Activated naive CD4-positive, alpha-beta T cell treated with anti-CD3 and anti-CD28 coated beads, Interleukin-2, amount 10 ng/mL, durations not matched to agents 7 days and 5 days (primary cell): Measurements from ENCODE around the gene ACKR2.
"Not testable (repeated sequence)": the region's sequence is repeated elsewhere in the genome, so short reads cannot be mapped to it uniquely, and the experiment has no call there.

ENCODE experiments used
- CTCF ChIA-PET: fragments of 350-600 bp; sonication (Branson Sonifier 250); formaldehyde crosslinking; loops from one replicate; lab custom pipeline; 2021; ENCODE audit warnings: antibody characterized with exemption; lab: Charles Lee
- DNase-seq: peaks from one replicate; pipeline ENCODE4 v3.0.0-alpha.2; 2020
- H3K27ac Mint-ChIP-seq: one replicate; pipeline ENCODE4 v1.8.0; 2021; ENCODE audit warnings: mild to moderate bottlenecking, moderate library complexity, mixed read lengths
- H3K27me3 Mint-ChIP-seq: one replicate; pipeline ENCODE4 v1.8.0; 2021; ENCODE audit warnings: mild to moderate bottlenecking, mixed read lengths
- H3K36me3 Mint-ChIP-seq: one replicate; pipeline ENCODE4 v1.8.0; 2021; ENCODE audit warnings: mixed read lengths
- H3K4me1 Mint-ChIP-seq: one replicate; pipeline ENCODE4 v1.8.0; 2021; ENCODE audit warnings: mixed read lengths
- H3K4me3 Mint-ChIP-seq: one replicate; pipeline ENCODE4 v1.8.0; 2021; ENCODE audit warnings: mild to moderate bottlenecking, moderate library complexity, mixed read lengths
- H3K9me3 Mint-ChIP-seq: one replicate; pipeline ENCODE4 v1.8.0; 2021; ENCODE audit warnings: mixed read lengths

Gene ACKR2

GRCh38 chr3:42872718-42873117, 63.5 kb downstream of the ACKR2 start:
- Mint-ChIP-seq H3K27ac (no peak overlapping the region), H3K4me1 (no peaks in the 10 kb centered on the region), H3K27me3 (peaks cover 43% of the 10 kb centered on the region), H3K9me3 (no peaks in the 10 kb centered on the region), H3K36me3 (no peaks in the 10 kb centered on the region), H3K4me3 (no peak overlapping the region)
- CTCF ChIA-PET, result no interaction called here
- DNase-seq, result no peak

GRCh38 chr3:42873221-42873982, 64.2 kb downstream of the ACKR2 start:
- Mint-ChIP-seq H3K4me3 (no peak overlapping the region), H3K27me3 (peaks cover 43% of the 10 kb centered on the region), H3K27ac (no peak overlapping the region), H3K9me3 (no peaks in the 10 kb centered on the region), H3K36me3 (no peaks in the 10 kb centered on the region), H3K4me1 (no peaks in the 10 kb centered on the region)
- CTCF ChIA-PET, result interaction anchor here (1.4 kb wide), 1 partner anchor 34 kb away, joined by 4 read pairs; no protein-coding TSS in a partner anchor
- no peak for DNase-seq

- Mint-ChIP-seq H3K4me1 (no peaks in the 10 kb centered on the region), H3K36me3 (no peaks in the 10 kb centered on the region), H3K4me3 (no peak overlapping the region), H3K27me3 (peaks cover 37% of the 10 kb centered on the region), H3K9me3 (no peaks in the 10 kb centered on the region), H3K27ac (no peak overlapping the region)
- no peak for DNase-seq
- CTCF ChIA-PET, result interaction anchor here (1.4 kb wide), 1 partner anchor 36 kb away, joined by 4 read pairs; no protein-coding TSS in a partner anchor
Measured at GRCh38 chr3:42874749-42875148, 65.5 kb downstream of the ACKR2 start.

- CTCF ChIA-PET, result interaction anchor here (1.4 kb wide), 1 partner anchor 36 kb away, joined by 4 read pairs; no protein-coding TSS in a partner anchor
- Mint-ChIP-seq H3K4me3 (no peak within 1 kb of the TSS), H3K9me3 (no peaks in the 10 kb centered on the region), H3K4me1 (peaks cover 3% of the 10 kb centered on the region), H3K27ac (no peak within 1 kb of the TSS), H3K27me3 (peaks cover 41% of the 10 kb centered on the region), H3K36me3 (no peaks in the 10 kb centered on the region)
- no peak for DNase-seq
Measured at GRCh38 chr3:42875325-42876151, 66.3 kb downstream of the ACKR2 start, which contains the start of gene CYP8B1. Gene CYP8B1, minus strand, starts transcription at chr3:42875879. Its CDS starts 63 bp downstream, at chr3:42875816.

GRCh38 chr3:42876401-42876800, 67.2 kb downstream of the ACKR2 start:
- Mint-ChIP-seq H3K4me1 (peaks cover 8% of the 10 kb centered on the region), H3K27me3 (peaks cover 44% of the 10 kb centered on the region), H3K4me3 (no peak overlapping the region), H3K27ac (no peak overlapping the region), H3K9me3 (no peaks in the 10 kb centered on the region), H3K36me3 (no peaks in the 10 kb centered on the region)
- CTCF ChIA-PET, result no interaction called here
- DNase-seq, result no peak

GRCh38 chr3:42876940-42877720, 67.9 kb downstream of the ACKR2 start:
- H3K9me3 Mint-ChIP-seq, result no peaks in the 10 kb centered on the region
- H3K27me3 Mint-ChIP-seq, result peaks cover 37% of the 10 kb centered on the region
- no peak overlapping the region for H3K4me3 Mint-ChIP-seq
- peaks cover 12% of the 10 kb centered on the region for H3K4me1 Mint-ChIP-seq
- no peaks in the 10 kb centered on the region for H3K36me3 Mint-ChIP-seq
- no peak for DNase-seq
- H3K27ac Mint-ChIP-seq, result no peak overlapping the region
- CTCF ChIA-PET, result interaction anchor here (2.2 kb wide), 1 partner anchor 46 kb away, joined by 9 read pairs; no protein-coding TSS in a partner anchor

- Mint-ChIP-seq H3K4me1 (peaks cover 12% of the 10 kb centered on the region), H3K27ac (no peak overlapping the region), H3K9me3 (no peaks in the 10 kb centered on the region), H3K4me3 (no peak overlapping the region), H3K36me3 (no peaks in the 10 kb centered on the region), H3K27me3 (peaks cover 29% of the 10 kb centered on the region)
- no peak for DNase-seq
- CTCF ChIA-PET, result interaction anchor here (1.0 to 2.2 kb wide), 3 partner anchors 39 to 94 kb away, joined by 4 to 11 read pairs (median 9); no protein-coding TSS in a partner anchor
Measured at GRCh38 chr3:42877881-42878280, 68.6 kb downstream of the ACKR2 start.

- Mint-ChIP-seq H3K4me3 (peak overlapping the region; percentile 66), H3K36me3 (no peaks in the 10 kb centered on the region), H3K4me1 (peaks cover 12% of the 10 kb centered on the region), H3K27ac (no peak overlapping the region), H3K9me3 (no peaks in the 10 kb centered on the region), H3K27me3 (peaks cover 14% of the 10 kb centered on the region)
- no peak for DNase-seq
- CTCF ChIA-PET, result no interaction called here
Measured at GRCh38 chr3:42880183-42880582, 70.9 kb downstream of the ACKR2 start.

GRCh38 chr3:42880601-42881451, 71.6 kb downstream of the ACKR2 start:
- DNase-seq, result peak; percentile 93
- peaks cover 18% of the 10 kb centered on the region for H3K27me3 Mint-ChIP-seq
- H3K4me3 Mint-ChIP-seq, result peak overlapping the region; percentile 66
- no peaks in the 10 kb centered on the region for H3K36me3 Mint-ChIP-seq
- CTCF ChIA-PET, result interaction anchor here (0.8 to 3.5 kb wide), 10 partner anchors 28 to 168 kb away, joined by 3 to 19 read pairs (median 4); no protein-coding TSS in a partner anchor
- no peaks in the 10 kb centered on the region for H3K9me3 Mint-ChIP-seq
- H3K4me1 Mint-ChIP-seq, result peaks cover 12% of the 10 kb centered on the region
- H3K27ac Mint-ChIP-seq, result peak overlapping the region; percentile 55

- not testable (repeated sequence) for H3K36me3 Mint-ChIP-seq, H3K4me3 Mint-ChIP-seq, H3K27ac Mint-ChIP-seq, DNase-seq, H3K9me3 Mint-ChIP-seq
- H3K4me1 Mint-ChIP-seq, result peaks cover 12% of the 10 kb centered on the region
- H3K27me3 Mint-ChIP-seq, result peaks cover 24% of the 10 kb centered on the region
- CTCF ChIA-PET, result interaction anchor here (2.4 to 3.5 kb wide), 2 partner anchors 52 to 104 kb away, joined by 18 to 19 read pairs; no protein-coding TSS in a partner anchor
Measured at GRCh38 chr3:42883251-42883930, 74.1 kb downstream of the ACKR2 start.

- DNase-seq, result no peak
- Mint-ChIP-seq H3K9me3 (no peaks in the 10 kb centered on the region), H3K4me1 (peaks cover 12% of the 10 kb centered on the region), H3K27ac (no peak overlapping the region), H3K36me3 (no peaks in the 10 kb centered on the region), H3K27me3 (peaks cover 26% of the 10 kb centered on the region), H3K4me3 (no peak overlapping the region)
- CTCF ChIA-PET, result interaction anchor here (3.5 kb wide), 1 partner anchor 53 kb away, joined by 19 read pairs; no protein-coding TSS in a partner anchor
Measured at GRCh38 chr3:42884324-42884723, 75.1 kb downstream of the ACKR2 start.

- Mint-ChIP-seq H3K27ac (no peak overlapping the region), H3K4me1 (peaks cover 4% of the 10 kb centered on the region), H3K9me3 (no peaks in the 10 kb centered on the region), H3K27me3 (peaks cover 19% of the 10 kb centered on the region), H3K4me3 (no peak overlapping the region), H3K36me3 (no peaks in the 10 kb centered on the region)
- DNase-seq, result no peak
- CTCF ChIA-PET, result no interaction called here
Measured at GRCh38 chr3:42886294-42886822, 77.1 kb downstream of the ACKR2 start.
